IPS-NIHi11 (cell line): ENCODE data around the gene MRPL1.

Experiments used
- DNase-seq: peaks from one replicate; pipeline ENCODE4 v3.0.0; 2012; ENCODE audit warnings: mixed read lengths, low spot score

MRPL1 gene

DNA sequence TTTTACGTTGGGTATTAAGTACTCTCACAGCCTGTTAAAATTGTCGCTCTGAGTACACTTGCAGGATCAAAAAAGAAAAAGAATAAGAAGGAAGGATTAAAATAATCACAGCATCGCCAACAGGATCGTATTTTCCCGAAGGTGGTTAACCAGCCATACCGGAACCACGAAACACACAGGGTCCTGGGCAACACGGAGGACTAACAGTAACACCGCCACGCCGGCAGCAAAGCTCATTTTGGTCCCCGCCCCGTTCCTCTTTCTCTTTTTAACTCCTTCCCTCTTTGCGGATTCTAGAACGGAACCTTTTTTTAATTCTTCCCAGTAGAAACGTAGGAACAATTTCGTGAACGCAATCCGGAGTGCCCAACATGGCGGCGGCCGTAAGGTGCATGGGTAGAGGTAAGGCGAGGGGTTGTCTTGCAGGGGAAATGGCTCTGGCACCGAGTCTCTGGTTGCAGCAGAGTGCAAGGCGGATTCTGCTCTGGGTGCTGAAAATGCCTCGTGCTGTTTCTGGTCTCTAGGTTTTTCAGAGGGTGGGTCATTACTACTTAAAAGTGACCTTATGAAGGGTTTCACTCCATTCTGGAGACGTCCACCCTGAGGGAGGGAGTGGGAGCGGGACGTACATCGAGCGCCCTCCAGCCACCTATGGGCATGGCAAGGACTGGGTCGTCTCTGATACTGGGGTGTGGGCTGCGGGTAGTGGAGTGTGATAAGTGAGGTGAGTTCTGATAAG lies at the start of gene MRPL1:
MRPL1 (plus strand) TSS at position 353 of the 739 bp plus-strand sequence; CDS start at position 372, 19 bp downstream.
- DNase-seq: peak; percentile 84

DNA sequence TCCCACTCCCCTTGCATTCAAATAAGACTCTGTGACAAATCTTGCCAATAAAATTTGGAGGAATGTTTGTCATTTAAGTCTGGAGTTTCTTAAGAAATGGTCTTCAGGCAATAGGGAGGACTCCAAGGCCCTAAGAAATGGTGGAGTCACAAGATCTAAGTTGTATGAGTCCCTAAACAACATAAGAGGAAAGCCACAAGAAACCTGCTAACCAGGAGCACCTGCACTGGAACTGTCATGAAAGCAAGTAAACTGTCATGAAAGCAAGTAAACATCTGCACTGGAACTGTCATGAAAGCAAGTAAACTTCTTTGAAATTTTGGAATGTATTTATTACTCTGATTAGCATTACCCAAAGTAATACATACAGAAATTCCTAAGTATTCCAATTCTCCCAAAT lies 47.0 kb upstream of the MRPL1 start:
- DNase-seq: no peak

DNA sequence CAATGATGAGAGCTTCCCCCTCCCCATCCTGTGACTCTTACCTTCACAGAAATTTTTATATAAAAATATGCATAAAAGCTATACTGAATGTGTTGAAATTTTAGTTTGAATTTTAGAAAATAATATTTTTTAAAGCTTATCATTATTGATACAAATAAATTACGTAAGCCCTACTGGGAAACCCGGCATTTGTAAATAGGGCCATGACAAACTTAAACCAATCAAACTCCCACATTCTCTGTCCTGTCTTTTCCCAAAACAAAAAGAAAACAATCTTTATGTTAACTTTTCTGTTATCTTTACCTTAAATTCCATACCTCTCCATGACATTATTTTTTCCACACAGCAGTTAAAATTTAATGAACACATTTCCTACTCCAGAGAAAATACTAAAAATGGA lies 46.1 kb upstream of the MRPL1 start:
- no peak for DNase-seq

DNA sequence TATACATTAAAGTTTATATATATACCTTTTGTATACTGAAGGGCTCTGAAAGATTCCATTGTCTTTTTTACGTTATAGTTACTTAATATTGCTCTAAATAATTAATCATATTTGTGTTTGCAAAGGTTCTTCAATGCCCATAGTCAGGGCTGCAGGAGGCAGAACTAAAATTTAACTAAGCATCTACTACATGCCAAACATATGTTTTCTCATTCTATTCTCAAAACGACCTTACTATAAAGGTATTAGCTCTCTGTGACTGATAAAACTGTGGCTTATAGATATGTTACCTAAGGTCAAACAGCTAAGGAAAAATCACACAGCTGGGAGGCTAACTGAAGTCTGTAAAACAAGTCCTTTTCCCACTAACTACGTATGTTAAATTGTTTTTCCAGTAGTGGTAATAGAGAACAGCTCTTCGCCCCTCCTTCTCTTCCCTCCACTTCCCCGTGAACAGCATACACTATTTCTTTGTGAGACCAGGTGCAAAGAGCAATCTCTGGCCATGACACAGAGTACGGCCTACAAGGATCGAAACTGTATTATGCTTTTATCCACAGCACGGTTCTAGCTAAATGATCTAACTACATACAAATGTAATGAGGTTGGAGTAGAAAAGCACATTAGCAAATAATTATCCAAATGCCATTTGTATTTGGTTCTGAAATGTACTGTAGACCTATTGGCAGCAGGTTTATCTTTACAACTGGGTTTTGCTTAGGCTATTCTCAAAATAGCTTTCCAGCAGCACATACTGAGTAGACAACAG lies 45.1 kb upstream of the MRPL1 start:
- DNase-seq: no peak

DNA sequence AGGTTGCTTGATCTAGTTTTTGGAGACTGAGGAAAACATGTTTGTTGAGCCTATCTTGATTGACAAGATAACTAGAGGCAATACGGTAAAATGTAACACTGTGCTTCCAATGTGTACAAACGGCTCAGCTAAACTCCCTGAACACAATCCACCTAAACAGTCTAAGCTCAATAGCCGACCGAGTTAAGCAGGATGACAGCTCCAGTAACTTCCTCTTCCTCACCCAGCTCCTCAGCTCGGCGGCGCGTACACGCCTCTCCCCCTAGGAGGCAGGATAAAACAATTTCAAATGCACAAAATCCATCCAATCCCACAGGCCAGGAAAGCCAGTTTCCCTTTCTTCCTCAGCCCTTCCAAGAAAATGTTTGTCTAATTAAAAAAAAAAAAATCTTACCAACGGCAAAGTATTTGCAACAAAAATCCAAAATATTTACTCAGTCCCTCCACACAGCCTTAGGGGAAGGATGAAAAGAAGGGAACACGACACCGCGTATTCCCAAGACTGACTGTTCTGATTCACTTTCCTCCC lies 44.5 kb upstream of the MRPL1 start:
- peak; percentile 71 for DNase-seq

DNA sequence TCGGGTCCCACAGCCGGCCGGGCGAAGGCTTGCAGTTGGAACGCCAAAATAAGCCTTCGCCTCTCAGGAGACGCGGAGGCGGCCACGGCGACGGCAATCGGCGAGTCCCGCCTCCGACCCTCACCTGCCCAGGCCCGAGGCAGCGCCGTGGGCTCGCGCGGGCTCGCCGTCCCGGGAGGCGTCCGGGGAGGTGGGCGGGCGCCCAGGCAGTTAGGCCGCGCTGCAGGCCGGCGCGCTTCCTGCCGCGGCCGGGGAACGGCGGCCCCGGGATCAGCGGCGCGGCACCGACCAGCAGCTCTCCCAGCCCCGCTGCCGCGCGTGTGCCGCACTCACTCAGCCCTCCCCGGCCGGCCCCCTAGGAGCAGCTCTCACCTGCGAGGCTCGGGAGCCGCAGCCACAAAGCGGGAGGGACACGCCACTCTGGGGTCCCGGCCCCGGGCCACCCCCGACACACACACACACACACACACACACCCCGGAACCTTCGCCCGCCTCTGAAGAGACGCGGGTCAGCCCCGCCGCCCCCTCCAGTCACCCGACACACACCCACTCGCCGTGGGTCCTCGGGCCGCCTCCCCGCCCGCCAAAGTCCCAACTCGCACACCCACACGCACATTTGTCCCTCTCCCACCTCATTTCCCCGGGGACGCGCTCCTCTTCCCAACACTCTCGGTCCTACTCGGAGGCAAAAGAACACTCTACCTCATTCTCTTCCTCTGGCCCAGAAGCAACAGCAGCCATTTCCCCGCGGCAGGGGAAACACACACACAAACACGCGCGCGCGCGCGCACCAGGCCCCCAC lies 43.8 kb upstream of the MRPL1 start, which contains the start of gene CNOT6L:
CNOT6L (minus strand) TSS at position 767 of the 802 bp plus-strand sequence; CDS start at position 707, 60 bp downstream.
- DNase-seq: peak; percentile 72

DNA sequence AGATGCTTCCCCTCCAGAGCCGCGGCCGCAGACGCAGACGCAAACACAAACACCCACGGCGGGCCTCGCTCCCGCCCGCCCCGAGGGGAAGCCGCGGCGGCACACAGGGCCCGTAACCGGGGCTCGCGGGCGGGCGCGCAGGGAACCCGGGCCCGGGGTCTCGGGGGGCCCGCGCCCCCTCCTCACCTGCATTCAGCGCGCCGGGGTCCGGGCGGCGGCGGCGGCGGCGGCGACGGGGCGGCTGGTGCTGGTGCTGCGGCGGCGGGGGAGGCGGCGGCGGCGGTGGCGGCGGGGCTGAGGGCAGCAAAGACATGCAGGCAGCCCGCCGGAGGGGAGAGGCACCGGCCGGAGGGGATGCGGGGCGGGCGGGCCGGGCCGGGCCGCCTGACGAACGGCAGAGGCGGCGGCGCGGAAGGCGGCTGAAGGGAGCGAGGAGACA lies 43.2 kb upstream of the MRPL1 start:
- peak; percentile 57 for DNase-seq

DNA sequence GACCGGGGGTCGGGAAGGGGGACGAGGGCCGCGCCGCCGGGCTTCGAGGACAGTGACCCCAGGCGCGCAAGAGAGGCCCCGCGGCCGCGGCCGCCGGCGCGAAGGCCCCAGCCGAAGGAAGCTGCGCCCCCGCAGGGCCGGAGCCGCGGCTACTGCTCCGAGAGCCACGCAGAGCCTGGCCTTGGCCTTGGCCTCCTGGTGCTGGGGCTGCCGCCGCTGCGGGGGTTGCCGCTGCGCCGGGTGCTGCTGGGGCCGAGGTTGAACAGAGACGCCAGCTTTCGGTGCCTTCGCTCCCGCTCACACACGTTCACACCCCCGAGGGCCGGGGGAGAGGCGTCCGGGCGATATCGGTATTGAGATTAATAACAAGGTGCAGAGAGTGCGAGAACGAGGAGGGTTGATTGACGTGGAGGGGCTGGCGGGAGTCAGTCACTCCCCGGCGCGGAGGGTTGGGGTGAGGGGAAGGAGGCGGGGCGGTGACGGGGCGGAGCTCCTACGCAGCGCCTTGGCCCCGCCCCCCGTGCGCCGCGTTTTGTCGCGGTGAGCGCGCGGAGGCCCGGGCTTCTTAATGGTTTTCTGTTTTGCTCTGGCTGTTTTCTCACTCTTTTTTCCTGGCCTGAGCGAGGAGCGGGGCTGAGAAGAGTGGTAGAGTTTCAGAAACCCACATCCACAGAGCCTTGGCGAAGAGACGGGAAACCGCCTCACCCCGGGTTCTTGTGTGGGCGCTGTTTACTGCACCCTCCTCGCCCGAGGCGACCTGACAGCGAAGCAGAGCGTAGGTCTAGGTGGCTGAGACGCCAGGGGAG lies 42.6 kb upstream of the MRPL1 start:
- peak; percentile 91 for DNase-seq

DNA sequence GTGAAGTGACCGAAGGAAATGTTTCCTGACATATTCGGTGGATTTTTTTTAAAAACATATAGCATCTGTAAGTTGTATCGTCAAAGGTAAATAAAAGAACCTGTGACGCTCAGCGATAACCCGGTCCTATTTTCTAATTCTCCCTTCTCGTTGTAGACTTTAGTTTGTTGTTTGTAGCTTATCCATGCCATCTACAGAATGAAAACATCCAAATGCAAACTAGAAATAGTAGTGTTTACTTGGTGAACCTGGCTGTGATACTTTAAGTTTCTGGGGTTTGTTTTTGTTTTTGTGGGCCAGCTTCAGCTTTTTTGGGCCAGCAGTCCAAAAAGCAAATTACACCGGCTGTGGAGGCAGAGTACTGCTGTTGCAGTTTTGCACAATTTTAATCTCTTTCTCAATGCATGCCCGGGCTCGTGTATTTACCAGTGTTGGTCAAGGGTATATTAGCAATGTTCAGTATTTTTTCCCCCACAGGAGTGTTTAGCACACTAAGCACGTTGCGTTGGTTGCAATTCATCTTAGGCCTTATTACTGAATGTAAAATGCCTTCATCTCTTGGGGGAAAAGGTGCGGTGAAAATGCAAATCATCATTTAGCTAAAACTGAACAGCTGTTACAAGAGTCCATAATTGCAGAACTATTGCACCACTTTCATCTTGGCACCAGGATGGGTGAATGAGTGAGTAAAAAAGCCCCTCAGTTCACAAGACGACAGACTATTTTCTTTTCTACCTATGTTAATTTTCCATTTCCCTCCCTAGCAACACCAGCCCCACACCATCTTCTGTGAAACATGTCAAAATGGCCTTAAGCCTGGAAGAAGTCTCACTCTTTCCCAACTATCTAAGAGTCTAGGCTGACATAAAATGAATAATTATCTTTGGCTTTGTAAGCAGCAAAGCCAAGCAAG lies 41.7 kb upstream of the MRPL1 start:
- DNase-seq: no peak

DNA sequence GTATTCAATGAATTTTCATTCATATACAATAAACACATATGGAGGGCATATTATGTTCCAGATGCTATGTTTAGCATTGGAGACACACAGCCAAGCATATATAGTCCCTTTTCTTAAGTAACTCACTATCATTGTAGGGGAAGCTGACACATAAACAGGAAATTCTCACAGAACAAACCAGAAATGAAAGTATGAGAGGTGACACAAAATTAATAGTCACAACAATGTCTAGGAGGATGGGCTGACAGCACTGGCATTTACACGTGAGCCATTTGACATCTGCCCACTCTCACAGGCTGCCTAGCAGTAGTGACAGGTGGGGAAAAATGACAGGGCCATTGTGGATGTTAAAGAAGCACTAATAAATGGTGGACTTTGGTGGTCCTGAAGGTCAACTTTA lies 40.9 kb upstream of the MRPL1 start:
- DNase-seq: no peak

DNA sequence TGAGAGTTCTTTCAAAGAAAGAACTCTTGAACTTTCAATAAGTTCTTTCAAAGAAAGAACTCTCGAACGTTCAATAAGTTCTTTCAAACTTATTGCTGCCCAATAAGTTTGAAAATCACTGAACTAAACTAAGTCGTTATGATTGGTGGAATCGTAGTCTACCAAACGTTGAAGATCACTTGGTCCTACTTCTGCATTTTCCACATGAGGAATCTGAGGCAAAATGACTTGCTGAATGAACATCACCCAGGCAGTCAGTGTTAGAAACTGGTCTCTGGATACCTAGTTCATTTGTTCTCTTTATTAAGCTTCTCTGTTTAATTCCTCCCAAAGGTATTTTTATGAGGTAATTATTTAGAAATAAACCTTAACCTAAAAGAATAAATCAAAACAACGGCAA lies 36.4 kb upstream of the MRPL1 start:
- no peak for DNase-seq

DNA sequence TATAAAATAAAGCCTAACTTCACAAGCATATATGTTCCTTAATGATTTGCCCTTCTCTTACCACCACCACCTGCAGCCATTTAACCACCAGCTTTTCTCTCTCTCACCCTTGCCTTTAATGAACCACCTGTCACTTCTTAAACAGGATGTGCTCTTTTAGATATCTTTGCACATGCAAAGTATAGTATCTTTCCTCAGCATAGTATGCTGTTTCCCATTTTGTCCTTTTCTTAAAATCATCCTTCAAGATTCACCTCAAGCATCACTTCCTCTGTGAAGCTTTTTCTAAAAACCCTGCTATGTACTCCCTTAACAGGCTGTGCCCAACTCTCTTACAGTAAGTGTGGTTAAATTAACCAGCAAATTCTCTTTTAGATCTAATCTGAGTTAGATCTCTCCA lies 35.3 kb upstream of the MRPL1 start:
- no peak for DNase-seq

DNA sequence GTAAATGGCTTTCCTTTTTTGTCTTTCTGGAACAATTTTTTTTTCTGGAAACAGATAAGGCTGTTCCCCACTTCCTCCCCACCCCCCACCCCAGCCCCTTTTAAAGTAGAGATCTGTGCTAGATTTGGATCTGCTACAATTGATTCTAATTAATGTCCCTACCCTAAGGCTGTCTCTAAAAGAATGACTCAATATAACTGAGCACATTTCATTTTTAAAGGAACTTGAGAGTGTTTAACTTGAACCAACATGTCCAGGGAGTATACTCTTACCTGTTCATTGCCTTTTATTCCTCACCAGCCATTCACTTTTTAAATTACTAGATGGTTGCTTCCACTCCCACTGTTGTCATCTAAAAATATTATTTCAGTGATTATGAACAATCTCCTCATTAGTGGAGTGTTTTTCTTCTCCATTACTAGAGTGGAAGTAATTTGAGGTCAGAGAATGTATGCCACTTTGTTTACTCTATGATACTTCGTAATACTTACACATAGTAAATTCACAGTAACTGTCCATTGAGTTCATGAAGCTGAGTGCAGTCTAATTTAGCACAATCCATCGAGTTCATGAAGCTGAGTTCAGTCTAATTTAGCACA lies 29.4 kb upstream of the MRPL1 start:
- DNase-seq: no peak

DNA sequence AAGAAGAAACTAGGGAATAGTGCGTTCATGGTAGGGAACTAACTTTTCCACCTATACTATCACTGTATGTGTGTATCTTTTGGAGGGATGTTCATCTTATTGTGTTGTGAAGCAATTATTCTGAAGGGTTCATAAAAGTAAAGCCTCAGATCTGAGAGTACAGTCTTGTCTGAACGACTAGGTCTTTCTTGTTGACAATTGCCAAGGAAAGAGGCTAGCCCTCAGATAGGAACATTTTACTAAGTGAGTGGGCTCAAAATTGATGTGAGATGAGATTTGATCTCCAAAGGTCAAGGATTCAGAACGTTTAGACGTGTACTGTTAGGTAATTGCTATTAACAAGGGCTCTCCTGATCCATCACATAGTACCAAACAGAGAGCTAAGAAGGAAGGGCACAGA lies 28.2 kb upstream of the MRPL1 start:
- no peak for DNase-seq

DNA sequence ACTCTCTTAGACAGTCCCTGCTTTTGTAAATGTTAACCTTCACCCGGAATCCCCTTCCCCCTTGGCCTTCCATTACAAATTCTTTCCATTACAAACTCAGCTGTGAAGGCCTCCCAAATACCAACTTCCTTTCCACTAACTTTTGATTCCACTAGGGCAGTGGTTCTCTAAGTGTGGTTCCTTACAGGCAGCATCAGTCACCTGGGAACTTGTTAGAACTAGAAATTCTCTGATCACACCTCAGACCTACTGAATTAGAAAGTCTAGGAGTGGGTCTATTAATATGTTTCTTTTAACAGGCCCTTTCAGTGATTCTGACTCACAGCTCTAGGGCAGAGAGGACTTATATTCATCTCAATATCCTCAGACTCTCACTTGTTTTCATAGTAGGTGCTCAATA lies 19.0 kb upstream of the MRPL1 start:
- no peak for DNase-seq

DNA sequence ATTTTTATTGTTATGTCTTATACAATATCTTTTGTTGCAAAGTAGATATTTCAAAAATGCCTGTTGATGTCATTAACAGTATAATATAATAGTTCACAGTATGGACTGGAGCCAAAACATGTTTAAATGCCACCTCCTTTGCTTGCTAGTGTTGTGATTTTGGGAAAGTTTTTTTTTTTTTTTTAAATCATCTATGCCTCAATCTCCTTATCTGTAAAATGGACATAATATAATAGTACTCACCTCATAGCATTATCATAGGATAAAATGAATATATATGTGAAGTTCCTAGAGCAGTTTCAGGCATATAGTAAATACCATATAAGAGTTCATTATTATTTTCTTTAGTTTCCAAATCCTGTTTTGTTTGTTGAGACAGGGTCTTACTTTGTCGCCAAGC lies 18.3 kb upstream of the MRPL1 start:
- no peak for DNase-seq

DNA sequence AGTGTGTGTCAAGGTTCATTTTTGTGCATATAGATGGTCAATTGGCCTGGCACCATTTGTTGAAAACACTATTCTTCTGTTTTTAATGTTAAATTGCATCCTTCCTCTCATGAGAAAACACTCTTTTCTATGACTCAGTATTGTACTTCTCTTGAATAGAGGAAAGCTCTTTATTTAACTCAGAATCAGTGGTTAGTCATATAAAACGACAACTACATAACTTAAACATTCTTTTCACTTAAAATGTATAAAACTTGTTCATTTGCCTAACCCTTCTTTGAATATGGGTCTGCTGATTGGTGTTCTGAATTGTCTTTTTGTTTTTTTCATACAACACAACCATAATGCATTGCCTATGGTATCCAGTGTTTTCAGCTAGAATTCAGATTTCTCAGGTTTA lies 17.2 kb upstream of the MRPL1 start:
- DNase-seq: no peak

DNA sequence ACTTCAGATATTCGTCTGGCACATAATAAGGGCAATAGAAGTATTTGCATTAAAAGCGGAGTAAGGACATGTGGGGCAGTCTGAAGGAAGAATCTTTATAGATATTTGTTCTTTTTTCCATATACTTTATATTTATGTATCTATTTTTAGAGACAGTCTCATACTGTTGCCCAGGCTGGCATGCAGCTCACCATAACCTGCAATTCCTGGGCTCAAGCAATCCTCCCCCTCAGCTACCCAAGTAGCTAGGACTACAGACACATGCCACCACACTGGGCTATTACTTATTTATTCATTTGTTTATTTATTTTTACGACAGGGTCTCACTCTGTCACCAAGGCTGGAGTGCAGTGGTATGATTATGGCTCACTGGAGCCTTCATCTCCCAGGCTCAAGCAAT lies 16.7 kb upstream of the MRPL1 start:
- DNase-seq: no peak

DNA sequence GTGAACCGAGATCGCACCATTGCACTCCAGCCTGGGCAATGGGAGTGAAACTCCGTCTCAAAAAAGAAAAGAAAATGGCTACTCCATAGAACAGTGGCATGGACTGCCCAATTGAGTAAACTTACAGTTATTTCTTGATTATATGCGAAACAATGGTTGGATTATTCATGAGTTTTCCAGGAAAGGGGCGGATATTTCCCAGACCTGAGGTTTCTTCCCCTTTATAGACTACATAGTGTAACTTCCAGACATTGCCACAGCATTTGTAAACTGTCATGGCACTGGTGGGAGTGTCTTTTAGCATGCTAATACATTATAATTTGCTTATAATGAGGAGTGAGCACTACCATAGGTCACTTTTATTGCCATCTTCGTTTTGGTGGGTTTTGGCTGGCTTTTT lies 14.1 kb upstream of the MRPL1 start:
- DNase-seq: no peak
